ENCODE measurements around the gene PLA2G2D. TPM values are rescaled to one million over a fixed set of nuclear protein-coding genes. Genes with fewer than 3 reads are reported as not detected.

The PLA2G2D gene
- polyA plus RNA-seq, 3 donors = 0.08 TPM; not detected in 1

GRCh38 chr1:20063861-20064292 lies 55.5 kb downstream of the PLA2G2D start:
- DNase-seq = no peak
- Histone ChIP-seq H2AFZ (ENCODE audit: insufficient read depth, low read depth, low read length, poor library complexity, severe bottlenecking) (no peak overlapping the region), H3K9me3 (replicated peaks in 1 of 2; ENCODE audit: control insufficient read depth in 1 of 2, insufficient read depth in 1 of 2, low read length in 2 of 2) (peaks cover 0 to 9% of the 10 kb centered on the region in 2 donors), H3K9ac (ENCODE audit: insufficient read depth, low read length, poor library complexity, severe bottlenecking) (no peak overlapping the region), H3K4me1 (ENCODE audit: control insufficient read depth in 1 of 2, insufficient read depth in 2 of 2, low read length in 2 of 2) (peaks cover 33 to 34% of the 10 kb centered on the region in 2 donors), H3K4me2 (replicated peaks; ENCODE audit: extremely low read depth, low read length, poor library complexity, severe bottlenecking) (no peak overlapping the region), H3K27me3 (ENCODE audit: control insufficient read depth in 2 of 2, insufficient read depth in 2 of 2, low read length in 2 of 2) (peaks cover 3 to 4% of the 10 kb centered on the region in 2 donors), H3K4me3 (replicated peaks in 1 of 3; ENCODE audit: low read depth in 2 of 3, low read length in 3 of 3) (no peak overlapping the region), H3K36me3 (replicated peaks in 1 of 2; ENCODE audit: control insufficient read depth in 1 of 2, insufficient read depth in 2 of 2, low read length in 2 of 2) (no peaks in the 10 kb centered on the region), H3K27ac (ENCODE audit: low read depth in 1 of 2, low read length in 2 of 2) (no peak overlapping the region), H3K79me2 (ENCODE audit: insufficient read depth, low read length) (no peaks in the 10 kb centered on the region), H4K20me1 (ENCODE audit: insufficient read depth, low read length) (no peaks in the 10 kb centered on the region)
- intact Hi-C loops (cut with micrococcal nuclease) = no loop called here
- 100% methylated on average over 1 of the region's 2 CpGs for WGBS (ENCODE audit: insufficient coverage)
- no peak overlapping the region for H3K4me3 Mint-ChIP-seq
- H3K27ac Mint-ChIP-seq = no peak overlapping the region
- H3K36me3 Mint-ChIP-seq = peaks cover 0 to 3% of the 10 kb centered on the region in 2 donors
- peaks cover 0 to 15% (median 7%) of the 10 kb centered on the region in 7 donors for H3K9me3 Mint-ChIP-seq
- peaks cover 25% of the 10 kb centered on the region for H3K4me1 Mint-ChIP-seq
- H3K27me3 Mint-ChIP-seq (ENCODE audit: low read depth in 3 of 3) = peaks cover 2 to 18% (median 17%) of the 10 kb centered on the region in 3 donors
- TF ChIP-seq, protein P1, sequence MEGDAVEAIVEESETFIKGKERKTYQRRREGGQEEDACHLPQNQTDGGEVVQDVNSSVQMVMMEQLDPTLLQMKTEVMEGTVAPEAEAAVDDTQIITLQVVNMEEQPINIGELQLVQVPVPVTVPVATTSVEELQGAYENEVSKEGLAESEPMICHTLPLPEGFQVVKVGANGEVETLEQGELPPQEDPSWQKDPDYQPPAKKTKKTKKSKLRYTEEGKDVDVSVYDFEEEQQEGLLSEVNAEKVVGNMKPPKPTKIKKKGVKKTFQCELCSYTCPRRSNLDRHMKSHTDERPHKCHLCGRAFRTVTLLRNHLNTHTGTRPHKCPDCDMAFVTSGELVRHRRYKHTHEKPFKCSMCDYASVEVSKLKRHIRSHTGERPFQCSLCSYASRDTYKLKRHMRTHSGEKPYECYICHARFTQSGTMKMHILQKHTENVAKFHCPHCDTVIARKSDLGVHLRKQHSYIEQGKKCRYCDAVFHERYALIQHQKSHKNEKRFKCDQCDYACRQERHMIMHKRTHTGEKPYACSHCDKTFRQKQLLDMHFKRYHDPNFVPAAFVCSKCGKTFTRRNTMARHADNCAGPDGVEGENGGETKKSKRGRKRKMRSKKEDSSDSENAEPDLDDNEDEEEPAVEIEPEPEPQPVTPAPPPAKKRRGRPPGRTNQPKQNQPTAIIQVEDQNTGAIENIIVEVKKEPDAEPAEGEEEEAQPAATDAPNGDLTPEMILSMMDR (IDR thresholded peaks at IDR 0.05) = no peak

Other genes with a start within 250 kb of the PLA2G2D start
- 1 to 10 TPM in 2 of 3 donors, under 1 TPM in 1; 0.05 to 3.8 (median 1.2) TPM for gene OTUD3, start 237.1 kb downstream of the PLA2G2D start, polyA plus RNA-seq
- gene PLA2G2E, start 195.9 kb downstream of the PLA2G2D start, polyA plus RNA-seq = not detected
- not detected for gene PLA2G2A, start 139.9 kb downstream of the PLA2G2D start, polyA plus RNA-seq
- gene PLA2G5, start 49.3 kb downstream of the PLA2G2D start, polyA plus RNA-seq = not detected
- gene PLA2G2F, start 19.8 kb upstream of the PLA2G2D start, polyA plus RNA-seq = not detected
- gene UBXN10, start 66.6 kb upstream of the PLA2G2D start, polyA plus RNA-seq = under 1 TPM; 0.16 to 0.82 (median 0.30) TPM
- under 1 TPM in 2 of 3 donors, not detected in 1; 0.07 to 0.40 TPM for gene PLA2G2C, start 67.0 kb upstream of the PLA2G2D start, polyA plus RNA-seq
- not detected for gene VWA5B1, start 171.3 kb upstream of the PLA2G2D start, polyA plus RNA-seq

All from CD14-positive monocyte (primary cell).